Measurements from ENCODE around the gene MED25. TPM values are rescaled to one million over a fixed set of nuclear protein-coding genes. Genes with fewer than 3 reads are reported as not detected.

MED25 gene
- total RNA-seq, 1 donor from 2014 or later, result 34.5 TPM

DNA sequence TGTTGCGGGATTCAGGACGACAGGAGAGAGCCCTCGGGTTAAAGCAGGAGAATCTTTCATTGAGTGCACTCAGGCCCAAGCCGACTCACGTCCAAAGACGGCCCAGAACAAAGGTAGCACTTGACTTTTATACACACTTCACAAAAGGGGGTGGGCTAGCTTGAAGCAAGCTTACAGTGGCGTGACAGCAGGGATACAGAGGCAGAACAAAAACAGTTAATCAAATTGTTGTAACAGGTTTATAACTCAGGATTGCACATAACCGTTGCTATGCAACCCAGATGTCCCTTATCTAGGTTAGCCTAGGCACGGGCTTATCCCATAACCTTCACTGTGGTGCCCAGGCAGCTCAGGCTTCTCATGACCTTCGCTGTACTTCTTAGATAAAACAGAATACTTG lies 2.0 kb downstream of the MED25 start:
- Histone ChIP-seq H3K27me3 (ENCODE audit: control insufficient read depth, insufficient read depth, low read length) (no peaks in the 10 kb centered on the region), H3K4me3 (ENCODE audit: low read depth, low read length) (no peak overlapping the region), H3K36me3 (ENCODE audit: control insufficient read depth, insufficient read depth, low read length) (no peaks in the 10 kb centered on the region)
- no peak for DNase-seq (ENCODE audit: low read depth)
- TF ChIP-seq, protein P1, sequence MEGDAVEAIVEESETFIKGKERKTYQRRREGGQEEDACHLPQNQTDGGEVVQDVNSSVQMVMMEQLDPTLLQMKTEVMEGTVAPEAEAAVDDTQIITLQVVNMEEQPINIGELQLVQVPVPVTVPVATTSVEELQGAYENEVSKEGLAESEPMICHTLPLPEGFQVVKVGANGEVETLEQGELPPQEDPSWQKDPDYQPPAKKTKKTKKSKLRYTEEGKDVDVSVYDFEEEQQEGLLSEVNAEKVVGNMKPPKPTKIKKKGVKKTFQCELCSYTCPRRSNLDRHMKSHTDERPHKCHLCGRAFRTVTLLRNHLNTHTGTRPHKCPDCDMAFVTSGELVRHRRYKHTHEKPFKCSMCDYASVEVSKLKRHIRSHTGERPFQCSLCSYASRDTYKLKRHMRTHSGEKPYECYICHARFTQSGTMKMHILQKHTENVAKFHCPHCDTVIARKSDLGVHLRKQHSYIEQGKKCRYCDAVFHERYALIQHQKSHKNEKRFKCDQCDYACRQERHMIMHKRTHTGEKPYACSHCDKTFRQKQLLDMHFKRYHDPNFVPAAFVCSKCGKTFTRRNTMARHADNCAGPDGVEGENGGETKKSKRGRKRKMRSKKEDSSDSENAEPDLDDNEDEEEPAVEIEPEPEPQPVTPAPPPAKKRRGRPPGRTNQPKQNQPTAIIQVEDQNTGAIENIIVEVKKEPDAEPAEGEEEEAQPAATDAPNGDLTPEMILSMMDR (IDR thresholded peaks at IDR 0.05; ENCODE audit: insufficient read depth, low read length, poor library complexity, severe bottlenecking), result no peak

DNA sequence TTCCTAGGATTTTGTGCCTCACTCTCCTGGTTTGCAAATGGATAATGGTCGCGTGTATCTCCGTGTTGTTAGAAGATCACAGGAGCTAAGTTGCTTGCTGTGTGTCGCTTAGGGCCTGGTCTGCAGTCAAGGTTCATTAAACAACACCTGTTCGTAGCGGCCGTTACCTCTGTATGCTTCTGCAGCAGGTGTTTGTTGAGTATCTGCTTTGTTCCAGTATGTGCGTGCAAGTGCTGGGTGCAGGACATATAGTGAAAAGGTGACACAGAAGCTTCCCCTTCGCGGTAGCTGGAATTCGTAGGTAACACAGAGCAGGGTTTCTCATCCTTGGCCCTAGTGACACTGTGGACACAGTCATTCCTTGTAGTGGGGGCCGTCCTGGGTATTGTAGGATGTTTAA lies 5.4 kb downstream of the MED25 start:
- TF ChIP-seq, protein P1 (IDR thresholded peaks at IDR 0.05; ENCODE audit: insufficient read depth, low read length, poor library complexity, severe bottlenecking), result no peak
- no peaks in the 10 kb centered on the region for H3K36me3 ChIP-seq (ENCODE audit: control insufficient read depth, insufficient read depth, low read length)

DNA sequence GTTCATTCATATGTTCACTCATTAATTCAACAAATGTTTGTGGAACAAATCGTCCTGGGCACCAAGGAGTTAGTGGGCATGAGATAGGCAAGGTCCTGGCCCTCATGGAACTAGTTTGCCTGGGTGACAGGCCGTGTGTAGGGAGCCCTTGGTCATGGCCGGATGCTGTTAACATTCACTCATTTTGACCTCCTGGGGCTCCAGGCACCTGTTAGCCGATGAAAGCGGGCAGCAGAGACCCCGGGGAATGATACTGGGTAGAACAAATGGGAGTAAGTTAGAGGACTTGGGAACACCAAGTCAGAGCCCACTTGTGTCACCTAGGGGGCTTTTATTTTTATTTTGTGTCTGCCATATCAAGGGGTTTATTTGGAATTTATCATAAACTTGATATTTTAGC lies 6.6 kb downstream of the MED25 start:
- DNase-seq (ENCODE audit: low read depth), result no peak
- H3K36me3 ChIP-seq (ENCODE audit: control insufficient read depth, insufficient read depth, low read length), result no peaks in the 10 kb centered on the region
- H3K27me3 ChIP-seq (ENCODE audit: control insufficient read depth, insufficient read depth, low read length), result no peaks in the 10 kb centered on the region
- TF ChIP-seq, protein P1 (IDR thresholded peaks at IDR 0.05; ENCODE audit: insufficient read depth, low read length, poor library complexity, severe bottlenecking), result no peak
- H3K4me3 ChIP-seq (ENCODE audit: low read depth, low read length), result no peak overlapping the region

More for the DNA sequence above, 5.4 kb downstream of the MED25 start:
- no peak overlapping the region for H3K4me3 ChIP-seq (ENCODE audit: low read depth, low read length)
- no peak for DNase-seq (ENCODE audit: low read depth)
- no peaks in the 10 kb centered on the region for H3K27me3 ChIP-seq (ENCODE audit: control insufficient read depth, insufficient read depth, low read length)

DNA sequence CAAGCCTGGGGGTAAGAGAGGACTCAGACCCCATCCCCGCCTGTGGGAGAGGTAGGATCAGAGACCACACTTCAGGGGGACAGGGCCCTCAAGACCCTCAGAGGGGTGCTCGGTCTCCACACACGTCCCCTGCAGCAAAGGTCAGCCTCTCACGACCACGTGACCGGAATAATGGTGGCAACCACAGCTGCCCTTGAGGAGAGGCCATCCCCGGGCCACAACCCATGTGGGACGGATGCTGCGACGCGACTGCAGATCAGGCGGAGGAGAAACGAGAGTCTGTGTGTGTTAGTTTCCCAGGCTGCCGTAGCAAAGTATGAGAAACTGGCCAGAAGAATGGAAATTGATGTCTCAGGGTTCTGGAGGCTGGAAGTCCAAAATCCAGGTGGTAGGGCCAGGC lies 8.9 kb downstream of the MED25 start:
- no peak for DNase-seq (ENCODE audit: low read depth)
- Histone ChIP-seq H3K27me3 (ENCODE audit: control insufficient read depth, insufficient read depth, low read length) (no peaks in the 10 kb centered on the region), H3K36me3 (ENCODE audit: control insufficient read depth, insufficient read depth, low read length) (no peaks in the 10 kb centered on the region), H3K4me3 (ENCODE audit: low read depth, low read length) (no peak overlapping the region)
- TF ChIP-seq, protein P1 (IDR thresholded peaks at IDR 0.05; ENCODE audit: insufficient read depth, low read length, poor library complexity, severe bottlenecking), result no peak

DNA sequence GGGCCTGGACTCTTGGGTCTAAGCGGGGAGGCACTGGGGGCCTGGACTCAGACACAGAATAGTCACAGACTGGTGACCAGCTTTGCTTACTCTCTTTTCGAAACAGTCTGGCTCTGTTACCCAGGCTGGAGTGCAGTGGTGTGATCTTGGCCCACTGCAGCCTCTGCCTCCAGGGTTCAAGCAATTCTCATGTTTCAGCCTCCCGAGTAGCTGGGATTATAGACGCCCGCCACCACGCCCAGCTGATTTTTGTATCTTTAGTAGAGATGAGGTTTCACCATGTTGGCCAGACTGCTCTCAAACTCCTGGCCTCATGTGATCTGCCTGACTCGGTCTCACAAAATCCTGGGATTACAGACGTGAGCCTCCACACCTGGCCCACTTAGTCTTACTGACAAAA lies 11.1 kb downstream of the MED25 start:
- Histone ChIP-seq H3K36me3 (ENCODE audit: control insufficient read depth, insufficient read depth, low read length) (no peaks in the 10 kb centered on the region), H3K27me3 (ENCODE audit: control insufficient read depth, insufficient read depth, low read length) (no peaks in the 10 kb centered on the region), H3K4me3 (ENCODE audit: low read depth, low read length) (no peak overlapping the region)
- no peak for DNase-seq (ENCODE audit: low read depth)
- TF ChIP-seq, protein P1 (IDR thresholded peaks at IDR 0.05; ENCODE audit: insufficient read depth, low read length, poor library complexity, severe bottlenecking), result no peak

DNA sequence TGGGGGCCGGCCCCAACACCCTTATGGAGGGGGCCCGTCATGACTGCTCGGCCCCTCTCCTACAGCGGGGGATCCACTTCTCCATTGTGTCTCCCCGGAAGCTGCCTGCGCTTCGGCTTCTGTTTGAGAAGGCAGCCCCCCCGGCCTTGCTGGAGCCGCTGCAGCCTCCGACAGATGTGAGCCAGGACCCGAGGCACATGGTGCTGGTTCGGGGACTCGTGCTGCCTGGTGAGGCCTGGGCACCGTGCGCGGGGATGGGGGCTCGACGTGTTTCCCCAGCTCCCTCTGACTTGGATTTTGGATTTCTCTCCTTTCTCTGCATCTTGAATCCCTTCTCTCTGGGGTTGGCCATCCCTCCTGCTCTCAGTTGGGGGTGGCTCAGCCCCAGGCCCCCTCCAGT lies 11.6 kb downstream of the MED25 start:
- peaks cover 1% of the 10 kb centered on the region for H3K36me3 ChIP-seq (ENCODE audit: control insufficient read depth, insufficient read depth, low read length)
- DNase-seq (ENCODE audit: low read depth), result no peak
- TF ChIP-seq, protein P1 (IDR thresholded peaks at IDR 0.05; ENCODE audit: insufficient read depth, low read length, poor library complexity, severe bottlenecking), result no peak

More for the DNA sequence above, 11.6 kb downstream of the MED25 start:
- Histone ChIP-seq H3K4me3 (ENCODE audit: low read depth, low read length) (no peak overlapping the region), H3K27me3 (ENCODE audit: control insufficient read depth, insufficient read depth, low read length) (no peaks in the 10 kb centered on the region)

Measured in kidney epithelial cell (primary cell).